Esophagus muscularis mucosa (tissue), 4 donors: ENCODE results near the gene RRP8.

Source experiments
- CTCF ChIP-seq, 3 experiments: fragments of 200-600 bp in 2 of 3; fragments of 450-650 bp in 1 of 3; sonication (generic) in 2 of 3; IDR thresholded peaks; one replicate each; pipeline ENCODE4 v1.5.1; 2017 to 2019; ENCODE audit warnings: antibody characterized with exemption in 3 of 3, mild to moderate bottlenecking in 2 of 3, moderate library complexity in 1 of 3
- EP300 ChIP-seq: sonication (generic); formaldehyde crosslinking; IDR thresholded peaks from one replicate; pipeline ENCODE4 v1.6.1; 2017; ENCODE audit warnings: antibody characterized with exemption
- POLR2A ChIP-seq: fragments of 450-650 bp; IDR thresholded peaks from one replicate; pipeline ENCODE4 v1.6.1; 2017; ENCODE audit warnings: antibody characterized with exemption, moderate library complexity, mild to moderate bottlenecking, low read depth
- POLR2AphosphoS5 ChIP-seq, 2 donors: sonication (generic); formaldehyde crosslinking; IDR thresholded peaks; one replicate each; pipeline ENCODE4 v1.6.1; 2017; ENCODE audit warnings: antibody characterized with exemption in 2 of 2

DNA sequence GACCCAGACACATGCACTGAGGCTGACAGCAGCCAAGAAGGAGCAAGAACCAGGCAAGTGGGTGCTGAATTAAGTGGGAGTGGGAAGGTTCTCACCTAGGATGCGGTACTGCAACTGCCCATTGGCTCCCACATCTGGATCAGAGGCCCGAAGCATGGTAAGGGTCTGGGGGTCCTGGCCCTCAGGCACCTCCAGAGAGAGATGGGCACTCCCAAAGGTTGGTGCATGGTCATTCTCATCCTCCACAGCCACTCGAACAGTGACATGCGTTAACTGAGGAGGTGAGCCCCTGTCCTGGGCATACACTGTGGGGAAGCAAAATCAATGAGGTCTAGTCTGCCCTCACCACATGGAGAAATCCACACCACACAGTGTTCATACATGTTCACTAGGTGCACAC lies 25.1 kb upstream of the RRP8 start:
- TF ChIP-seq POLR2A = no peak
- no peak for TF ChIP-seq CTCF (IDR thresholded peaks at IDR 0.05)
- TF ChIP-seq POLR2AphosphoS5 (IDR thresholded peaks at IDR 0.05) = no peak
- TF ChIP-seq EP300 = no peak
